Activated CD4-positive, alpha-beta T cell treated with anti-CD3 and anti-CD28 coated beads, Interleukin-2, Interleukin-6, amounts not matched to agents 100 ng/mL and 50 ng/mL, durations not matched to agents 16 hours and 8 hours (primary cell): ENCODE data around the gene SLC1A4.

Experiments used
- DNase-seq: peaks from one replicate; pipeline ENCODE4 v3.0.0-alpha.2; 2020

The SLC1A4 gene

GRCh38 chr2:65055422-65056214 lies 66.4 kb downstream of the SLC1A4 start:
- DNase-seq = no peak

- peak; percentile 98 for DNase-seq
Measured at GRCh38 chr2:65056215-65057053, 67.2 kb downstream of the SLC1A4 start, which contains the start of gene CEP68. TSS of gene CEP68 (plus strand) at chr2:65056416. CDS start at chr2:65069445, 13,029 bp downstream.

GRCh38 chr2:65057054-65057375 lies 67.8 kb downstream of the SLC1A4 start:
- DNase-seq = no peak

- DNase-seq = peak; percentile 87
Measured at GRCh38 chr2:65057391-65058052, 68.3 kb downstream of the SLC1A4 start.

- DNase-seq = no peak
Measured at GRCh38 chr2:65059071-65059470, 69.9 kb downstream of the SLC1A4 start.

- no peak for DNase-seq
Measured at GRCh38 chr2:65061146-65061909, 72.1 kb downstream of the SLC1A4 start.

GRCh38 chr2:65061910-65062339 lies 72.7 kb downstream of the SLC1A4 start:
- no peak for DNase-seq

- DNase-seq = no peak
Measured at GRCh38 chr2:65062843-65063825, 73.9 kb downstream of the SLC1A4 start.

GRCh38 chr2:65064728-65065552 lies 75.7 kb downstream of the SLC1A4 start:
- DNase-seq = peak; percentile 74

GRCh38 chr2:65067806-65068553 lies 78.8 kb downstream of the SLC1A4 start:
- no peak for DNase-seq

GRCh38 chr2:65069439-65069824 lies 80.2 kb downstream of the SLC1A4 start:
- no peak for DNase-seq

- DNase-seq = no peak
Measured at GRCh38 chr2:65070172-65070830, 81.1 kb downstream of the SLC1A4 start.

GRCh38 chr2:65070856-65071255 lies 81.7 kb downstream of the SLC1A4 start:
- no peak for DNase-seq

- no peak for DNase-seq
Measured at GRCh38 chr2:65071499-65072180, 82.4 kb downstream of the SLC1A4 start.

GRCh38 chr2:65072181-65072970 lies 83.2 kb downstream of the SLC1A4 start:
- DNase-seq = no peak
